Testis (tissue), 3 donors: ENCODE data around the gene ADCY10. TPM values are rescaled to one million over a fixed set of nuclear protein-coding genes. Genes with fewer than 3 reads are reported as not detected.
"Not testable (repeated sequence)": the region's sequence is repeated elsewhere in the genome, so short reads cannot be mapped to it uniquely, and the experiment has no call there.

ENCODE experiments used
- DNase-seq: peaks from one replicate; pipeline ENCODE4 v3.0.0-alpha.2; 2019
- H3K27ac ChIP-seq, 2 donors: fragments of 200-600 bp; sonication (generic); one replicate each; pipeline ENCODE4 v1.5.1; 2019
- H3K27me3 ChIP-seq: fragments of 200-600 bp; sonication (generic); one replicate; pipeline ENCODE4 v1.5.1; 2019
- H3K36me3 ChIP-seq: fragments of 200-600 bp; sonication (generic); one replicate; pipeline ENCODE4 v1.5.1; 2017; ENCODE audit warnings: low read depth; ENCODE audit errors: missing control alignments
- H3K4me1 ChIP-seq: fragments of 200-600 bp; sonication (generic); one replicate; pipeline ENCODE4 v1.5.1; 2019
- H3K4me3 ChIP-seq, 2 donors: fragments of 200-600 bp; sonication (generic); one replicate each; pipeline ENCODE4 v1.5.1; 2017 to 2019
- H3K9me3 ChIP-seq: fragments of 200-600 bp; sonication (generic); one replicate; pipeline ENCODE4 v1.5.1; 2017
- CTCF ChIP-seq, 3 experiments: fragments of 450-650 bp in 2 of 3; fragments of 200-600 bp in 1 of 3; sonication (generic) in 1 of 3; IDR thresholded peaks; one replicate each; pipeline ENCODE4 v1.5.1; 2016 to 2019; ENCODE audit warnings: antibody characterized with exemption in 3 of 3, mild to moderate bottlenecking in 2 of 3, moderate library complexity in 1 of 3
- POLR2A ChIP-seq: fragments of 450-650 bp; IDR thresholded peaks from one replicate; pipeline ENCODE4 v1.6.1; 2017; ENCODE audit warnings: antibody characterized with exemption, mild to moderate bottlenecking, moderate library complexity
- WGBS, 2 donors: methylation state at CpG; one replicate each; pipeline ENCODE4 v1.1.5; 2018; 5-methylcytosine and 5-hydroxymethylcytosine counted together
- intact Hi-C: fragments of 100-400 bp; cut with DNase I; formaldehyde crosslinking; loops from one replicate; pipeline ENCODE4 v1.15.1; 2023; ENCODE audit warnings: low total_unique reads
- polyA plus RNA-seq: library from polyadenylated mRNA; stranded (reverse); fragments of 350-450 nt; fragmentation: Illumina TruSeq; extraction: RNeasy Lipid Tissue Mini Kit (QIAGEN cat#74804); gene quantifications from one replicate; pipeline ENCODE4 v1.2.3, GENCODE V29; 2014; ENCODE audit warnings: low read depth, low replicate concordance; ENCODE audit not compliant: insufficient read depth
- total RNA-seq, 2 donors: library from RNA; depleted of rRNA; stranded (reverse); fragments of >200 nt; gene quantifications; one replicate each; pipeline ENCODE4 v1.2.3, GENCODE V29; 2016

The ADCY10 gene
- total and polyA plus RNA-seq, 3 donors from 2014 or later = 9.4 to 49.7 (median 24.6) TPM

GRCh38 chr1:167863921-167864279, 50.0 kb downstream of the ADCY10 start:
- Histone ChIP-seq H3K4me3 (no peak overlapping the region), H3K36me3 (no peaks in the 10 kb centered on the region), H3K9me3 (no peaks in the 10 kb centered on the region), H3K27ac (no peak overlapping the region), H3K4me1 (no peaks in the 10 kb centered on the region), H3K27me3 (no peaks in the 10 kb centered on the region)
- intact Hi-C loops = no loop called here
- TF ChIP-seq CTCF (IDR thresholded peaks at IDR 0.05) (no peak), POLR2A (no peak)
- WGBS, 2 donors = 93 to 98% methylated on average over 5 of the region's 5 CpGs
- DNase-seq = no peak

GRCh38 chr1:167863191-167863920, 50.6 kb downstream of the ADCY10 start:
- DNase-seq, H3K27ac ChIP-seq, H3K36me3 ChIP-seq, intact Hi-C loops, H3K27me3 ChIP-seq, H3K9me3 ChIP-seq, H3K4me3 ChIP-seq, H3K4me1 ChIP-seq: not testable (repeated sequence)
- 93 to 94% methylated on average over 26 of the region's 26 CpGs for WGBS, 2 donors

- no peak overlapping the region for H3K4me3 ChIP-seq
- no peak for DNase-seq
- no peaks in the 10 kb centered on the region for H3K4me1 ChIP-seq
- 100% methylated on average over 1 of the region's 1 CpG for WGBS, 2 donors
- no peaks in the 10 kb centered on the region for H3K27me3 ChIP-seq
- no peaks in the 10 kb centered on the region for H3K36me3 ChIP-seq
- H3K9me3 ChIP-seq = no peaks in the 10 kb centered on the region
- intact Hi-C loops = no loop called here
- TF ChIP-seq POLR2A = no peak
- no peak for TF ChIP-seq CTCF (IDR thresholded peaks at IDR 0.05)
- H3K27ac ChIP-seq = no peak overlapping the region
Measured at GRCh38 chr1:167862432-167863076, 51.4 kb downstream of the ADCY10 start.

- TF ChIP-seq POLR2A = no peak
- no peak for TF ChIP-seq CTCF (IDR thresholded peaks at IDR 0.05)
- H3K36me3 ChIP-seq = no peaks in the 10 kb centered on the region
- intact Hi-C loops = no loop called here
- H3K27ac ChIP-seq = no peak overlapping the region
- no peaks in the 10 kb centered on the region for H3K27me3 ChIP-seq
- H3K4me3 ChIP-seq = no peak overlapping the region
- DNase-seq = no peak
- no peaks in the 10 kb centered on the region for H3K4me1 ChIP-seq
- H3K9me3 ChIP-seq = no peaks in the 10 kb centered on the region
- WGBS, 2 donors = 88% methylated on average over 8 of the region's 8 CpGs
Measured at GRCh38 chr1:167861664-167862381, 52.1 kb downstream of the ADCY10 start.

GRCh38 chr1:167860231-167860923, 53.6 kb downstream of the ADCY10 start:
- no peaks in the 10 kb centered on the region for H3K4me1 ChIP-seq
- intact Hi-C loops = no loop called here
- no peaks in the 10 kb centered on the region for H3K36me3 ChIP-seq
- TF ChIP-seq CTCF (IDR thresholded peaks at IDR 0.05) = no peak
- no peak for TF ChIP-seq POLR2A
- H3K9me3 ChIP-seq = no peaks in the 10 kb centered on the region
- no peak for DNase-seq
- H3K4me3 ChIP-seq = no peak overlapping the region
- H3K27me3 ChIP-seq = no peaks in the 10 kb centered on the region
- H3K27ac ChIP-seq = no peak overlapping the region
